GM21515 (cell line): ENCODE measurements around the gene TTLL9.
"Not testable (repeated sequence)": the region's sequence is repeated elsewhere in the genome, so short reads cannot be mapped to it uniquely, and the experiment has no call there.

ENCODE experiments used
- ATAC-seq: cut with Tn5 transposase; IDR thresholded peaks from one replicate; pipeline ENCODE4 v1.9.1; 2021; ENCODE audit not compliant: unreplicated experiment

The TTLL9 gene, protein sequence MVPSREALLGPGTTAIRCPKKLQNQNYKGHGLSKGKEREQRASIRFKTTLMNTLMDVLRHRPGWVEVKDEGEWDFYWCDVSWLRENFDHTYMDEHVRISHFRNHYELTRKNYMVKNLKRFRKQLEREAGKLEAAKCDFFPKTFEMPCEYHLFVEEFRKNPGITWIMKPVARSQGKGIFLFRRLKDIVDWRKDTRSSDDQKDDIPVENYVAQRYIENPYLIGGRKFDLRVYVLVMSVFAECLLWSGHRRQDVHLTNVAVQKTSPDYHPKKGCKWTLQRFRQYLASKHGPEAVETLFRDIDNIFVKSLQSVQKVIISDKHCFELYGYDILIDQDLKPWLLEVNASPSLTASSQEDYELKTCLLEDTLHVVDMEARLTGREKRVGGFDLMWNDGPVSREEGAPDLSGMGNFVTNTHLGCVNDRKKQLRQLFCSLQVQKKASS

GRCh38 chr20:31869942-31870725 lies at the start of gene TTLL9, which contains the start of gene DUSP15:
TSS of gene TTLL9 (plus strand) at chr20:31870634. CDS start at chr20:31871127, 493 bp downstream.
TSS of gene DUSP15 (minus strand) at chr20:31870527. CDS start at chr20:31870337, 190 bp downstream.
- no peak for ATAC-seq

DNA sequence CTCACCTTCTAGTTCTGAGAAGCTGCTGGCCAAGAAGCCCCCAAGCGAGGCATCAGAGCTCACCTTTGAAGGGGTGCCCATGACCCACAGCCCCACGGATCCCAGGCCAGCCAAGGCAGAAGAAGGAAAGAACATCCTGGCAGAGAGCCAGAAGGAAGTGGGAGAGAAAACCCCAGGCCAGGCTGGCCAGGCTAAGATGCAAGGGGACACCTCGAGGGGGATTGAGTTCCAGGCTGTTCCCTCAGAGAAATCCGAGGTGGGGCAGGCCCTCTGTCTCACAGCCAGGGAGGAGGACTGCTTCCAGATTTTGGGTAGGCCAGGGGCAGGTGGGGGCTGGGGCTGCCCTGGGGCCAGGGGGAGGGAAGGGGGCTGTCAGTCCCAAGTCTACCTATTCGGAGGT lies 49.0 kb upstream of the TTLL9 start:
- ATAC-seq: no peak

- ATAC-seq: no peak
Measured at GRCh38 chr20:31822421-31823330, 47.8 kb upstream of the TTLL9 start.

DNA sequence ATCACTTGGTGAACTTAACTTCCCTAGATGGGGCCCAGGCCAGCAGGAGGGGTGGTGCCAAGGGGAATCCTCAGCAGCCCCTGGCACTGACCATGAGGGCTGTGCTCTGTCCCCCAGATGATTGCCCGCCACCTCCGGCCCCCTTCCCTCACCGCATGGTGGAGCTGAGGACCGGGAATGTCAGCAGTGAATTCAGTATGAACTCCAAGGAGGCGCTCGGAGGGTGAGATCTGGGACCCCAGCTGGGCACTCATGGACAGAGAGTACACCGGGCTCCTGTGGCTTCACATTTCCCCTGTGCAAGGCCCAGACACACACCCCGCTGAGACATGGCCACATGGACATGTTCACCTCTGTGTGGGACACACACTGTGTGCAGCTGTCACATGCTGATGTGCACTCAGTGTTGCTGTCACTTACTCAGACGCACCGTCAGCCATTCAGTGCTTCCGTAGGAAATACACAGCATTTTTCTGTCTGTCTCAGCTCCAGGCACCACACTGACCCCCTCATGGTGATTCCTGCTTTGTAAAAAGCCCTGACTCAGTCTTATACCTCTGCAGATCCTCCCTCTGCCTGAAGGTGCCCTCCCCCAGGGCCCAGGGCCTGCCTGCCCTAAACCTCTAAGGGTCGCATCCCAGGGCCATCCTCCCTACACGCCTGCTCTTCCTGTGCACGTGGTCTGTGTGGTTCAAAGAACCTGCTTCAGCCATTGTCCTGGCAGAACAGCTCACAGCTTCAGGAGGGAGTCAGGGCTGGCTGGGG lies 46.9 kb upstream of the TTLL9 start:
- no peak for ATAC-seq

- ATAC-seq: no peak
Measured at GRCh38 chr20:31824125-31824485, 46.3 kb upstream of the TTLL9 start.

GRCh38 chr20:31824554-31825313 lies 45.7 kb upstream of the TTLL9 start:
- no peak for ATAC-seq

GRCh38 chr20:31826074-31826473 lies 44.4 kb upstream of the TTLL9 start:
- no peak for ATAC-seq

- no peak for ATAC-seq
Measured at GRCh38 chr20:31827059-31827458, 43.4 kb upstream of the TTLL9 start.

DNA sequence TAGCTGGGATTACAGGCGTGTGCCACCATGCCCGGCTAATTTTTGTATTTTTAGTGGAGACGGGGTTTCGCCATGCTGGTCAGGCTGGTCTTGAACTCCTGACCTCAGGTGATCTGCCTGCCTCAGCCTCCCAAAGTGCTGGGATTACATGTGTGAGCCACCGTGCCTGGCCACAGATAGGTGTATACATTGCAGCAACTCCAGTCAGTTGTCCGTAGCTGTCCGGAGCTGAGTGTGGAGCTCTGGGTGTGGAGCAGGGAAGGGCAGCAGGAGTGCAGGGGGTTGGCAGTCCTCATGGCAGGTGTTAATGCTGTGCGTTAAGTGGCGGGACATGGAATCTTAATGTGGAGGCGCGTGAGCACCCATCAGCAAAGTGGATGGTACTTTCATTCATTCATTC lies 42.4 kb upstream of the TTLL9 start:
- ATAC-seq: not testable (repeated sequence)

- no peak for ATAC-seq
Measured at GRCh38 chr20:31829731-31830130, 40.7 kb upstream of the TTLL9 start.

DNA sequence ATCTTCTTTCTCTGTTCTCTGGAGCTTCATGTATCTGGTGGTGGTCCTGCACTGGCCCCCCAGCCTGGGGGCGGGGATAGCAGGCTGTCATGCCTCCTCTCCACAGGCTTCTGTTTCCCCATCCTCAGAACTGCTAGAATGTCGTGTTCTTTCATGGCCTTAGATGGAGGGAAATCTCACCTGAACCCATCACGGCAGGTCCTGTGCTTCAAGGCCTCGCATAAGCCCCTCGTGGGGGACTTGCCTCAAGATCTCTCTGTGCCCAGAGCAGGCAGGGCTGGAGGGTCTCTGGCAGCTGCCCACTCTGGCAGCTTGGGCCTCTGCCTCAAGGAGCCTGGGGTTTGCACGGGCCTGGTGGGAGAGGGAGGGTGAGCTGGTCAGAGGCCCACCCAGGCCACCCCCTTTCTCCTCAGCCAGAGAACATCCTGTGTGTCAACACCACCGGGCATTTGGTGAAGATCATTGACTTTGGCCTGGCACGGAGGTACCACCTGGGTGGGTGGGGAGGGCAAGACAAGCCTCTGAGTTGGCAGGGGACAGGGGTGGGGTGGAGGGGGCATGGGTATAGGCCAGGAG lies 39.9 kb upstream of the TTLL9 start:
- no peak for ATAC-seq

- ATAC-seq: no peak
Measured at GRCh38 chr20:31831211-31831610, 39.2 kb upstream of the TTLL9 start.

DNA sequence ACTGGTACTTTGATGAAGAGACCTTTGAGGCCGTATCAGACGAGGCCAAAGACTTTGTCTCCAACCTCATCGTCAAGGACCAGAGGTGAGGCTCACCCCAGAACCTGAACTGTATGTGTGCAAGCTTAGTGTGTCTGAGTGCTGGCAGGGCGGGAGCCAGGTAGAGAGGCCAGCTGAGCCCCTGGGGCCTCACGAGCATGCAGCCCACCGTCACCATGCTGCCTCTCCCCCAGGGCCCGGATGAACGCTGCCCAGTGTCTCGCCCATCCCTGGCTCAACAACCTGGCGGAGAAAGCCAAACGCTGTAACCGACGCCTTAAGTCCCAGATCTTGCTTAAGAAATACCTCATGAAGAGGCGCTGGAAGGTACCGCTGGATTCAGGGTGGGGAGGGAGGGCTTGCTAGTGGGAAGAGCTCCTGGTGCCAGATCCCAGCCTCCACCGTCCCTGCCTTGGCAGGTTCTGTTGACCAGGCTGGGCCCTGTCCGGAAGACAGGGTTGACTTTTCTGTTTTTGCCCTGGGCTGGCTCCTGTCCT lies 38.6 kb upstream of the TTLL9 start:
- ATAC-seq: no peak

GRCh38 chr20:31833130-31833930 lies 37.1 kb upstream of the TTLL9 start:
- ATAC-seq: no peak

- ATAC-seq: no peak
Measured at GRCh38 chr20:31833931-31834521, 36.4 kb upstream of the TTLL9 start.

- ATAC-seq: no peak
Measured at GRCh38 chr20:31835554-31835953, 34.9 kb upstream of the TTLL9 start.

- no peak for ATAC-seq
Measured at GRCh38 chr20:31835977-31836852, 34.2 kb upstream of the TTLL9 start.
